GM23338 (cell line): ENCODE results near the gene PRRX1.

ENCODE experiments used
- CREB1 ChIP-seq: fragments of 250-450 bp; sonication (Bioruptor Pico); IDR thresholded peaks from 2 replicates; pipeline ENCODE4 v1.5.0; 2020; ENCODE audit warnings: low read depth, mild to moderate bottlenecking, moderate library complexity
- EZH2 ChIP-seq: fragments of 200-600 bp; sonication (generic); IDR thresholded peaks from one replicate; pipeline ENCODE4 v1.8.0; 2017; ENCODE audit warnings: antibody characterized with exemption, mild to moderate bottlenecking, low read depth; ENCODE audit not compliant: unreplicated experiment
- EZH2phosphoT487 ChIP-seq: fragments of 200-600 bp; sonication (generic); IDR thresholded peaks from one replicate; pipeline ENCODE4 v1.8.1; 2018; ENCODE audit warnings: antibody characterized with exemption; ENCODE audit not compliant: unreplicated experiment
- JUNB ChIP-seq: IDR thresholded peaks from one replicate; pipeline ENCODE4 v1.6.1; 2016; ENCODE audit warnings: antibody characterized with exemption; ENCODE audit not compliant: unreplicated experiment
- NANOG ChIP-seq: IDR thresholded peaks from 2 replicates; pipeline ENCODE4 v1.6.1; 2016; ENCODE audit warnings: antibody characterized with exemption, borderline replicate concordance
- POLR2AphosphoS5 ChIP-seq: IDR thresholded peaks from 2 replicates; pipeline ENCODE4 v1.6.1; 2016; ENCODE audit warnings: antibody characterized with exemption, low read depth
- REST ChIP-seq: IDR thresholded peaks from one replicate; pipeline ENCODE4 v1.6.1; 2018; ENCODE audit warnings: antibody characterized with exemption; ENCODE audit not compliant: unreplicated experiment
- STAT1 ChIP-seq: IDR thresholded peaks from one replicate; pipeline ENCODE4 v1.6.1; 2016; ENCODE audit warnings: antibody characterized with exemption; ENCODE audit not compliant: unreplicated experiment
- ZNF114 ChIP-seq: fragments of 250-450 bp; sonication (Bioruptor Pico); IDR thresholded peaks from 2 replicates; pipeline ENCODE4 v1.5.0; 2020; ENCODE audit warnings: mild to moderate bottlenecking, moderate library complexity
- TF ChIP-seq, protein P1 (sequence below), 2 experiments: fragments of 200-600 bp in 1 of 2; sonication (generic) in 1 of 2; conservative IDR thresholded peaks; 2 replicates each; pipeline versions ENCODE4 v1.5.1 to v1.6.1; 2016 to 2017; ENCODE audit warnings: antibody characterized with exemption in 2 of 2, low read depth in 2 of 2, mild to moderate bottlenecking in 2 of 2, moderate library complexity in 1 of 2
- TF ChIP-seq, protein P2 (sequence below): IDR thresholded peaks from 2 replicates; pipeline ENCODE4 v1.6.1; 2016; ENCODE audit warnings: antibody characterized with exemption

DNA sequence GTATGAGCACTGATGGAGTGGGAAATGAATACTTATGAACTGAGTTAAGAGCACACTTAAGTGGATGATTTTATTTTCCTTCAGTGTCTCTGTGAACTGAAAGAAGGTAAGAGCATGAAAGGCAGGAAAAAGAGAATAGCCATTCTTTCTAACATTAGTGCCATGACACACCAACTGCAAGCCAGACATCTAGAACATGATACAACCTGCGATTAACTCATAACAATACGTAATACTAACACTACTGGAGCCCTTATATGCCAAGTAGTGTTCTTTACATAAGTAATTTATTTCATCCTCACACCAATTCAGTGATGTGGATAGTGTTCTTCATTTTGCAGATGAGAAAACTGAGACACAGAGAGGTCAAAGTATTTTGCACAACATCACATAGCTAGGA lies 56.7 kb downstream of the PRRX1 start:
- TF ChIP-seq EZH2phosphoT487 (no peak), JUNB (no peak), EZH2 (no peak), NANOG (no peak), REST (no peak), STAT1 (no peak), CREB1 (CRISPR knock-in tag) (no peak), ZNF114 (CRISPR knock-in tag) (no peak), POLR2AphosphoS5 (no peak)
- TF ChIP-seq, protein P1, sequence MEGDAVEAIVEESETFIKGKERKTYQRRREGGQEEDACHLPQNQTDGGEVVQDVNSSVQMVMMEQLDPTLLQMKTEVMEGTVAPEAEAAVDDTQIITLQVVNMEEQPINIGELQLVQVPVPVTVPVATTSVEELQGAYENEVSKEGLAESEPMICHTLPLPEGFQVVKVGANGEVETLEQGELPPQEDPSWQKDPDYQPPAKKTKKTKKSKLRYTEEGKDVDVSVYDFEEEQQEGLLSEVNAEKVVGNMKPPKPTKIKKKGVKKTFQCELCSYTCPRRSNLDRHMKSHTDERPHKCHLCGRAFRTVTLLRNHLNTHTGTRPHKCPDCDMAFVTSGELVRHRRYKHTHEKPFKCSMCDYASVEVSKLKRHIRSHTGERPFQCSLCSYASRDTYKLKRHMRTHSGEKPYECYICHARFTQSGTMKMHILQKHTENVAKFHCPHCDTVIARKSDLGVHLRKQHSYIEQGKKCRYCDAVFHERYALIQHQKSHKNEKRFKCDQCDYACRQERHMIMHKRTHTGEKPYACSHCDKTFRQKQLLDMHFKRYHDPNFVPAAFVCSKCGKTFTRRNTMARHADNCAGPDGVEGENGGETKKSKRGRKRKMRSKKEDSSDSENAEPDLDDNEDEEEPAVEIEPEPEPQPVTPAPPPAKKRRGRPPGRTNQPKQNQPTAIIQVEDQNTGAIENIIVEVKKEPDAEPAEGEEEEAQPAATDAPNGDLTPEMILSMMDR (conservative IDR thresholded peaks at IDR 0.05; ENCODE audit: low read depth in 2 of 2), result no peak
- TF ChIP-seq, protein P2, sequence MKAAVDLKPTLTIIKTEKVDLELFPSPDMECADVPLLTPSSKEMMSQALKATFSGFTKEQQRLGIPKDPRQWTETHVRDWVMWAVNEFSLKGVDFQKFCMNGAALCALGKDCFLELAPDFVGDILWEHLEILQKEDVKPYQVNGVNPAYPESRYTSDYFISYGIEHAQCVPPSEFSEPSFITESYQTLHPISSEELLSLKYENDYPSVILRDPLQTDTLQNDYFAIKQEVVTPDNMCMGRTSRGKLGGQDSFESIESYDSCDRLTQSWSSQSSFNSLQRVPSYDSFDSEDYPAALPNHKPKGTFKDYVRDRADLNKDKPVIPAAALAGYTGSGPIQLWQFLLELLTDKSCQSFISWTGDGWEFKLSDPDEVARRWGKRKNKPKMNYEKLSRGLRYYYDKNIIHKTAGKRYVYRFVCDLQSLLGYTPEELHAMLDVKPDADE, result no peak
